Tibial artery (tissue), 4 donors: ENCODE data around the gene ABHD12.

Experiments used
- DNase-seq, 2 donors: peaks; one replicate each; pipeline ENCODE4 v3.0.0-alpha.2; 2019
- H3K27ac ChIP-seq, 2 donors: fragments of 200-600 bp; sonication (generic) in 1 of 2; 1 replicate in 1 of 2; 2 replicates in 1 of 2; pipeline ENCODE4 v1.5.1; 2018 to 2019; ENCODE audit warnings: mild to moderate bottlenecking in 1 of 2
- H3K27me3 ChIP-seq, 2 donors: fragments of 200-600 bp; sonication (generic) in 1 of 2; one replicate each; pipeline versions ENCODE4 v1.5.1 to v1.6.0; 2016 to 2019
- H3K36me3 ChIP-seq, 3 donors: fragments of 200-600 bp; sonication (generic) in 2 of 3; one replicate each; pipeline ENCODE4 v1.5.1; 2016 to 2019; ENCODE audit warnings: mild to moderate bottlenecking in 2 of 3
- H3K4me1 ChIP-seq, 4 donors: fragments of 200-600 bp; sonication (generic) in 2 of 4; 1 replicate in 3 of 4; 2 replicates in 1 of 4; pipeline ENCODE4 v1.5.1; 2016 to 2019
- H3K4me3 ChIP-seq, 2 donors: fragments of 200-600 bp; sonication (generic) in 1 of 2; 1 replicate in 1 of 2; 2 replicates in 1 of 2; pipeline ENCODE4 v1.5.1; 2018 to 2019; ENCODE audit warnings: mild to moderate bottlenecking in 2 of 2
- H3K9me3 ChIP-seq, 3 donors: fragments of 200-600 bp; sonication (generic) in 1 of 3; one replicate each; pipeline ENCODE4 v1.5.1; 2016 to 2019
- CTCF ChIP-seq, 2 experiments: fragments of 200-600 bp in 1 of 2; fragments of 450-650 bp in 1 of 2; IDR thresholded peaks; one replicate each; pipeline ENCODE4 v1.5.1; 2017 to 2019; ENCODE audit warnings: antibody characterized with exemption in 2 of 2, mild to moderate bottlenecking in 1 of 2, moderate library complexity in 1 of 2
- intact Hi-C: fragments of 100-400 bp; cut with DNase I; formaldehyde crosslinking; loops from one replicate; pipeline ENCODE4 v1.15.0; 2023; ENCODE audit warnings: low total_unique reads

ABHD12 gene

GRCh38 chr20:25274891-25275812 is 115.5 kb downstream of the ABHD12 start:
- TF ChIP-seq CTCF (IDR thresholded peaks at IDR 0.05) = no peak
- no peaks in the 10 kb centered on the region for H3K27me3 ChIP-seq
- no peak overlapping the region for H3K4me3 ChIP-seq
- H3K9me3 ChIP-seq = no peaks in the 10 kb centered on the region
- peaks cover 90 to 100% (median 99%) of the 10 kb centered on the region in 3 donors for H3K36me3 ChIP-seq
- peaks cover 0 to 9% (median 4%) of the 10 kb centered on the region in 4 donors for H3K4me1 ChIP-seq
- intact Hi-C loops = no loop called here
- DNase-seq = peak; percentile 15 to 53
- no peak overlapping the region for H3K27ac ChIP-seq

- Histone ChIP-seq H3K27me3 (no peaks in the 10 kb centered on the region), H3K27ac (no peak overlapping the region), H3K9me3 (no peaks in the 10 kb centered on the region), H3K4me3 (no peak overlapping the region), H3K36me3 (peaks cover 87 to 100% (median 100%) of the 10 kb centered on the region in 3 donors), H3K4me1 (peaks cover 0 to 7% (median 3%) of the 10 kb centered on the region in 4 donors)
- intact Hi-C loops = no loop called here
- TF ChIP-seq CTCF (IDR thresholded peaks at IDR 0.05) = no peak
- peak; percentile 18 to 58 for DNase-seq
Observed at GRCh38 chr20:25274481-25274880, 116.2 kb downstream of the ABHD12 start.

GRCh38 chr20:25273541-25274358 is 116.9 kb downstream of the ABHD12 start:
- Histone ChIP-seq H3K27ac (no peak overlapping the region), H3K4me3 (no peak overlapping the region), H3K27me3 (no peaks in the 10 kb centered on the region), H3K4me1 (peaks cover 0 to 7% (median 3%) of the 10 kb centered on the region in 4 donors), H3K9me3 (no peaks in the 10 kb centered on the region), H3K36me3 (peaks cover 87 to 100% (median 98%) of the 10 kb centered on the region in 3 donors)
- DNase-seq = peak; percentile 19 to 65
- TF ChIP-seq CTCF (IDR thresholded peaks at IDR 0.05) = no peak
- intact Hi-C loops = no loop called here

GRCh38 chr20:25273046-25273445 is 117.6 kb downstream of the ABHD12 start:
- intact Hi-C loops = no loop called here
- Histone ChIP-seq H3K36me3 (peaks cover 83 to 93% (median 91%) of the 10 kb centered on the region in 3 donors), H3K4me3 (no peak overlapping the region), H3K9me3 (no peaks in the 10 kb centered on the region), H3K27ac (peak overlapping the region in 1 of 2 donors; percentile 15), H3K4me1 (peaks cover 0 to 7% (median 3%) of the 10 kb centered on the region in 4 donors), H3K27me3 (no peaks in the 10 kb centered on the region)
- peak; percentile 10 to 42 for DNase-seq
- TF ChIP-seq CTCF (IDR thresholded peaks at IDR 0.05) = no peak

GRCh38 chr20:25272223-25273000 is 118.2 kb downstream of the ABHD12 start:
- Histone ChIP-seq H3K9me3 (no peaks in the 10 kb centered on the region), H3K27ac (peak overlapping the region in 1 of 2 donors; percentile 15), H3K4me1 (peaks cover 0 to 7% (median 3%) of the 10 kb centered on the region in 4 donors), H3K36me3 (peaks cover 77 to 87% (median 85%) of the 10 kb centered on the region in 3 donors), H3K27me3 (no peaks in the 10 kb centered on the region), H3K4me3 (no peak overlapping the region)
- intact Hi-C loops = no loop called here
- TF ChIP-seq CTCF (IDR thresholded peaks at IDR 0.05) = no peak
- peak; percentile 22 to 61 for DNase-seq
